Placental epithelial cell (primary cell): ENCODE measurements around the gene ASPG. TPM values are rescaled to one million over a fixed set of nuclear protein-coding genes. Genes with fewer than 3 reads are reported as not detected.

ENCODE experiments used
- small RNA-seq: library from RNA; depleted of rRNA; stranded (forward); fragments of <200 nt; gene quantifications from one replicate; pipeline ENCODE3, GENCODE V24; 2012
- total RNA-seq: library from RNA; depleted of rRNA; stranded (reverse); fragments of >200 nt; gene quantifications from 2 replicates; pipeline ENCODE4 v1.2.3, GENCODE V29; 2012

Gene ASPG
- 0.22 and 0.79 TPM in 2 replicates for total RNA-seq

GRCh38 chr14:104085032-104085888, at the start of gene ASPG:
TSS of gene ASPG (plus strand) at chr14:104085700. CDS start at chr14:104085771, 71 bp downstream.

GRCh38 chr14:104138098-104138717, 52.7 kb downstream of the ASPG start, which contains the start of gene KIF26A:
TSS of gene KIF26A (plus strand) at chr14:104138587. CDS start at chr14:104138723, 136 bp downstream.

Small RNA genes within 50 kb of the gene (small RNA-seq; reads per million reads assigned to genes)
- 1,744 reads per million, percentile 100 among the genes with 10 or more reads in this experiment for gene MIR203A

Other genes with a start within 250 kb of the ASPG start
- gene PPP1R13B, start 238.1 kb upstream of the ASPG start, total RNA-seq, result 25.1 and 34.5 TPM in 2 replicates
- gene TDRD9, start 157.2 kb upstream of the ASPG start, total RNA-seq, result 6.5 and 6.7 TPM in 2 replicates
- not detected in 2 replicates for gene RD3L, start 143.2 kb upstream of the ASPG start, total RNA-seq
- 1.6 and 2.3 TPM in 2 replicates for gene KIF26A, start 52.9 kb downstream of the ASPG start, total RNA-seq